Activated naive CD4-positive, alpha-beta T cell treated with anti-CD3 and anti-CD28 coated beads, Interleukin-2, amount 50 U/mL, for 72 hours (primary cell): ENCODE results near the gene ZNF506. TPM values are rescaled to one million over a fixed set of nuclear protein-coding genes. Genes with fewer than 3 reads are reported as not detected.
"Not testable (repeated sequence)": the region's sequence is repeated elsewhere in the genome, so short reads cannot be mapped to it uniquely, and the experiment has no call there.

Experiments
- ATAC-seq, 2 donors: fragments of 150-1000 bp; cut with Tn5 transposase; 2 replicates each; pipeline ENCODE4 v1.10.0; 2021; ENCODE audit warnings: mild to moderate bottlenecking in 2 of 2, moderate library complexity in 2 of 2
- DNase-seq, 2 donors: peaks; one replicate each; pipeline ENCODE4 v3.0.0; 2021 to 2022; ENCODE audit warnings: low spot score in 2 of 2
- H3K27ac Mint-ChIP-seq, 2 donors: one replicate each; pipeline ENCODE4 v1.8.0; 2022; ENCODE audit warnings: mild to moderate bottlenecking in 2 of 2, mixed read lengths in 2 of 2
- H3K36me3 Mint-ChIP-seq, 2 donors: one replicate each; pipeline ENCODE4 v1.8.0; 2022; ENCODE audit warnings: mixed read lengths in 2 of 2
- H3K9me3 Mint-ChIP-seq, 2 donors: one replicate each; pipeline ENCODE4 v1.8.0; 2022; ENCODE audit warnings: mixed read lengths in 2 of 2
- total RNA-seq, 2 donors: library from RNA; stranded (reverse); gene quantifications; one replicate each; pipeline ENCODE4 v1.2.3, GENCODE V29; 2022

The ZNF506 gene
- 10 to 100 TPM; 31.7 to 36.2 TPM for total RNA-seq

DNA sequence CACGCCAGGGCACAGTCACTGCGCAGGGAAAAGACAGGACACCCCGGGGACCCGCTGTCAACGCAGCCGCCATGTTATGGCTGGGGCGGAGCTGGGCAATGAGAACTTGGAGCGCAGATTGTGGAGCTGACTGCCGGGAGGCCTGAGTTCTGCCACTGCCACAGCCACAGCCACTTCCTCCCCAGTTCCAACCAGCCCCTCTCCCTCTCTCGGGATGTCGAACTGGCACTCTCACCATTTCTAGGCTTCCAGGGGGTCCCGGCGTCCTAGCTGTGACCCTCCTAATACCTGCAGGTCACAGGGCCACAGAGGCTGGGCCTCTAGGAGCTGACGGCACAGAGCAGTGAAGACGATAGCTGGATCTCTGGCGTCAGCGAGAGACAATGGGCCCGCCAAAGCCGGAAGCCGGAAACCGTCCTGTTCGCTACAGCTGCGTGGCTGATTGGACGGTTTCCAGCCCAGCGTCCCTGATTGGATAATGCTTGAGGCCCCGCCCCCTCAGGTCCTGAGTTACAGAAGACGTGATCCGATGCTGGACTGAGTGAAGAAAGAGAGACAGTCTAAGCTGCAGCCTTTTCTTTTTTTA lies at the start of gene ZNF506:
ZNF506 (minus strand) TSS at position 385 of the 586 bp plus-strand sequence; CDS start at position 238, 147 bp downstream.
- H3K27ac Mint-ChIP-seq: peak within 1 kb of the TSS; percentile 99

DNA sequence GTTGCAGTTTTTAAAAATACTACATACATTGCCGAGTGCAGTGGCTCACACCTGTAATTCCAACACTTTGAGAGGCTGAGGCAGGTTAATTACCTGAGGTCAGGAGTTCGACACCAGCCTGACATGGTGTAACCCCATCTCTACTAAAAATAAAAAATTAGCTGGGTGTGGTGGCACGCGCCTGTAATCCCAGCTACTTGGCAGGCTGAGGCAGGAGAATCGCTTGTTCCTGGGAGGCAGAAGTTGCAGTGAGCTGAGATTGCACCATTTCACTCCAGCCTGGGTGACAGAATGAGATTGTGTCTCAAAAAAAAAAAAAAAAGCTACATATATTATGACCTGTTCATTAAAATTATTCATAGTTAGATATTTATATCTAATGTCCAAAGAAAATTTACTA lies 48.5 kb upstream of the ZNF506 start:
- H3K36me3 Mint-ChIP-seq: peaks cover 14 to 58% of the 10 kb centered on the region in 2 donors
- not testable (repeated sequence) for DNase-seq, H3K9me3 Mint-ChIP-seq, H3K27ac Mint-ChIP-seq, ATAC-seq

More for the DNA sequence above, at the start of gene ZNF506:
- H3K9me3 Mint-ChIP-seq: peaks cover 17 to 26% of the 10 kb centered on the region in 2 donors
- peak; percentile 93 to 96 for DNase-seq
- peak; percentile 83 to 90 for ATAC-seq
- peaks cover 50 to 82% of the 10 kb centered on the region in 2 donors for H3K36me3 Mint-ChIP-seq

DNA sequence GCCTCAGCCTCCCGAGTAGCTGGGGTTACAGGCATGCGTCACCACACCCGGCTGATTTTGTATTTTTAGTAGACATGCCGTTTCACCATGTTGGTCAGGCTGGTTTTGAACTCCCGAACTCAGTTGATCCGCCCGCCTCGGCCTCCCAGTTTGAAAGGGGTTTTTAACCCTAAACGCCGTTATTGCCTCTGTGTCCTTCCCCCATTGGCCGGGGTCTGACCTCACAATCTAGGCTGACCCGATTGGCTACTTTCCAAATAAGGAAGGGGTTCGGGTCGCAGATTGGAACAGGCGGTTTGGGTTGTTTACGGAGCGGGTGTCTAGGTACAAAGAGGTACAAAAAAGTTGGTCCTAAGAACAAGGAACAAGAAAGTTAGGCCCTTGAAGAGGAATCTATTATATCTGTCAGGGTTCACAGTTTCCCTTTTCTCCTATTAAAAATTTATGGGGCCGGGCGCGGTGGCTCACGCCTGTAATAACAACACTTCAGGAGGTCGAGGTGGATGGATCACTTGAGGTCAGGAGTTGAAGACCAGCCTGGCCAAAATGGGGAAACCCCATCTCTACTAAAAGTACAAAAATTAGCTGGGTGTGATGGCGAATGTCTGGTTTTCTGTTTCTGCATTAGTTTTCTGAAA lies 45.2 kb upstream of the ZNF506 start:
- DNase-seq (peak; percentile 63 to 77), ATAC-seq (peak; percentile 40 to 45)
- Mint-ChIP-seq H3K9me3 (peaks cover 0 to 5% of the 10 kb centered on the region in 2 donors), H3K36me3 (peaks cover 14 to 47% of the 10 kb centered on the region in 2 donors), H3K27ac (peak overlapping the region; percentile 98 to 99)

DNA sequence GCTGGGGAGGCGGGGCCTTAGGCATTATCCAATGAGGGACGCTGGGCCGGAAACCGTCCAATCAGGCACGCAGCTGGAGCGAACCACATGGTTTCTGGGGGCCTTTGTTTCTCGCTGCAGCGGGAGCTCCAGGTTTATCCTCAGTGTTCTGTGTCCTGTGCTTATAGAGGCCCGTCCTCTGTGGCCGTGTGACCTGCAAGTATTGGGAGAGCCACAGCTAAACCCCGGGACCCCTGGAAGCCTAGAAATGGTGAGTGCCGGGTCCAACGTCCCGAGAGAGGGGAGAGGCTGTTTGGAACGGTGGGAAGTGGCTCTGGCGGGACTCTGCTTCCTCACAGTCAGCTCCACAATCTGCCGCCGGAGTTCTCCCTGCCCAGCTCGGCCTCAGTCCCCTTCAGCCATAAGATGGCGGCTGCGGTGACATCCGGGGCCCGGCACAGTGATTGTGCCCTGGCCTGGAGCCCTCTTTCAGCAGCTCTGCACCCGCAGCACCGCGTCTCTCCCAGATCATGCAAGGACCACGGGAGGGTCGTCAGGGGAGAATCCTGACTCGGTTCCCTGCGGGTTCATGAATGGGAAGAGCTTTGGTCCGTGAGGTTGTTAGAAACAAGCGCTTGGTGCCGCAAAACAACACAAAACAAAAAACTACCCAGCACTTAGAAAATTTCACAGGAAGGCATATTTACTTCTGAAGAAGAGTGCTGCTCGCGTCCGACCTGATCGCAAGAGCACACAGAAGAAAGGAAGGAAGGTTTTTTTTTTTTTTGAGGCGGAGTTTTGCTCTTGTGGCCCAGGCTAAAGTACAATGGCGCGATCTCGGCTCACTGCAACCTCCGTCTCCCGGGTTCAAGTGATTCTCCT lies 44.4 kb upstream of the ZNF506 start, which contains the start of gene ZNF253:
ZNF253 (plus strand) TSS at position 133 of the 861 bp plus-strand sequence; CDS start at position 248, 115 bp downstream.
- DNase-seq (peak; percentile 93 to 95), ATAC-seq (peak; percentile 91 to 93)
- Mint-ChIP-seq H3K9me3 (peaks cover 0 to 5% of the 10 kb centered on the region in 2 donors), H3K27ac (peak within 1 kb of the TSS; percentile 98 to 99), H3K36me3 (peaks cover 15 to 46% of the 10 kb centered on the region in 2 donors)

DNA sequence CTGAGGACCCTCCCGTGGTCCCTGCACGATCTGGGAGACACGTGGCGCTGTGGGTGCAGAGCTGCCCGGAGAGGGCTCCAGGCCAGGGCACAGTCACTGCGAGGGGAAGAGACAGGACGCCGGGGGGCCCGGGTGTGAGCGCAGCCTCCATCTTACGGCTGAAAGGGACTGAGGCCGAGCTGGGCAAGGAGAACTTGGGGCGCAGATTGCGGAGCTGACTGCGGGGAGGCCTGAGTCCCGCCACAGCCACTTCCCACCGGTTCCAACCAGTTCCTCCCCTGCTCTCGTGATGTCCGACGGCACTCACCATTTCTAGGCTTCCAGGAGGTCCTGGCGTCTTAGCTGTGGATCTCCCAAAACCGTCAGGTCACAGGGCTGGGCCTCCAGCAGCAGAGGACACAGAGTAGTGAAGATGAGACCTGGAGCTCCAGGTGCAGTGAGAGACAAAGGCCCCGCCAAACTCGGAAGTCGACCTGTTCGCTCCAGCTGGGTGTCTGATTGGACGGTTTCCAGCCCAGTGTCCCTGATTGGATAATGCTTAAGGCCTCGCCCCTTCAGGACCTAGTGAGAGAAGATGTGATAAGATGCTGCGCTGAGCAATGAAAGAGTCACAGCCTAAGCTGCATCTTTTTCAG lies 39.3 kb upstream of the ZNF506 start:
- Mint-ChIP-seq H3K36me3 (peaks cover 16 to 64% of the 10 kb centered on the region in 2 donors), H3K9me3 (peaks cover 0 to 5% of the 10 kb centered on the region in 2 donors), H3K27ac (peak overlapping the region; percentile 87 to 89)
- DNase-seq (peak; percentile 65 to 82), ATAC-seq (peak; percentile 65 to 76)

DNA sequence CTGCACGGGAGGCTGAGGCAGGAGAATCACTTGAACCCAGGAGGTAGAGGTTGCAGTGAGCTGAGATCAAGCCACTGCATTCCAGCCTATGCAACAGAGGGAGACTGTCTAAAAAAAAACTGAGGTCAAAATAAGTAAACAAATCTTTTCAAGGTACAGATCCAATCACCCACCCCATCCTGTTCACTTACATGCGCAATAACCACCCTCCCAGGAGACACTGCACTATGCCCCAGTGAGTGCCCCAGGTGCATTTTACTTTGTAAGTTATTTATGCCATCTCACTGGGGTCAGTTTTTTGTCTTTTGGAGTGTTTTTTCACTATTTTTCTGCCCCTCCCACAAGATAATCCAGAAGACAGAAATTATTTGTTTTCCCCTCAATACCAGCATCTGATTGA lies 37.2 kb upstream of the ZNF506 start:
- H3K9me3 Mint-ChIP-seq: peaks cover 0 to 17% of the 10 kb centered on the region in 2 donors

DNA sequence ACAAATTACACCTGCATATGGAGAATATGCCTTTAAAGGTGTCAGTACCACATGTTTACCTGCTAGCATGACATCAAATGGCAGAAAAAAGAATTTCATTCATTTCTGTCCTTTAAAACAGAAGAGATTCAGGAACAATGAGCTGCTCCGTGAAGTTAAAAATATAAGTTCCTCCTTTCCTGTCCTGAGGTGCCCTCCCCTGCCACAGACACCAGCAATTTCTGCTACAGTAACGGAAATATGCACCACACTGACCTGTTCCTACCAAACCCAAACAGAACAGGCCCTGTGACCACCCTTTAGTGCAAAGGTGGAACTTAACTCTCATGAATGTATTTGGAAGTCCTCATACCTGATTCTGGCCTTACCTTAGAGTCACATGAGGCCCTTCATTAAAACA lies 30.2 kb upstream of the ZNF506 start:
- peaks cover 1 to 23% of the 10 kb centered on the region in 2 donors for H3K36me3 Mint-ChIP-seq
- DNase-seq, H3K27ac Mint-ChIP-seq, ATAC-seq: not testable (repeated sequence)
- H3K9me3 Mint-ChIP-seq: peaks cover 0 to 12% of the 10 kb centered on the region in 2 donors

More for the DNA sequence above, 37.2 kb upstream of the ZNF506 start:
- Mint-ChIP-seq H3K27ac (no peak overlapping the region), H3K36me3 (peaks cover 13 to 78% of the 10 kb centered on the region in 2 donors)
- DNase-seq (no peak), ATAC-seq (no peak)

DNA sequence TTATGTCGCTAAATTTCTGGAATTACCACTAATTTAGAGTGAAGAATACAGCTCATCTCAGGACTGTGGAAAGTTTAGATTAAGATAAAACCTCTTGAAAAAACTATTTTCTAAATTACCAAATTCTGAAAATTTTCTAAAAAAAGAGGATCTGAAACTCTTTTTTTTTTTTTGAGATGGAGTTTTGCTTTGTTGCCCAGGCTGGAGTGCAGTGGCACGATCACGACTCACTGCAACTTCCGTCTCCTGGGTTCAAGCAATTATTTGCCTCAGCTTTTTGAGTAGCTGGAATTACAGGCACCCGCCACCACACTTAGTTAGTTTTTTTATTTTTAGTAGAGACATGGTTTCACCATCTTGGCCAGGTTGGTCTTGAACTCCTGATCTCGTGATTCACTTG lies 27.5 kb upstream of the ZNF506 start:
- no peak for ATAC-seq
- Mint-ChIP-seq H3K9me3 (peaks cover 0 to 4% of the 10 kb centered on the region in 2 donors), H3K36me3 (peaks cover under 1 to 7% of the 10 kb centered on the region in 2 donors), H3K27ac (no peak overlapping the region)
- DNase-seq: no peak

DNA sequence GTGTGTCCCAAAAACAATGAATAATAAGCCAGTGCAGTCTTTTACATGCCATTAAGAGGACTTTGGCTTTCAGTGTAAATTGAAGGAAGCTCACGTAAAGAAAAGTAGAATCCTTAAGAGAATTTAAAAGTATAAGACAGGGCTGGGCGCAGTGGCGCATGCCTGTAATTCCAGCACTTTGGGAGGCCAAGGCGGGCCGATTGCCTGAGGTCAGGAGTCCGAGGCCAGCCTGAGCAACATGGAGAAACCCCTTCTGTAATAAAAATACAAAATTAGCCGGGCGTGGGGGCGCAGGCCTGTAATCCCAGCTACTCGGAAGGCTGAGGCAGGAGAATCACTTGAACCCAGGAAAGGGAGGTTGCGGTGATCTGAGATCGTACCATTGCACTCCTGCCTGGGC lies 26.2 kb upstream of the ZNF506 start:
- Mint-ChIP-seq H3K27ac (no peak overlapping the region), H3K36me3 (peaks cover 7 to 9% of the 10 kb centered on the region in 2 donors), H3K9me3 (peaks cover 4 to 5% of the 10 kb centered on the region in 2 donors)
- DNase-seq (no peak), ATAC-seq (no peak)

DNA sequence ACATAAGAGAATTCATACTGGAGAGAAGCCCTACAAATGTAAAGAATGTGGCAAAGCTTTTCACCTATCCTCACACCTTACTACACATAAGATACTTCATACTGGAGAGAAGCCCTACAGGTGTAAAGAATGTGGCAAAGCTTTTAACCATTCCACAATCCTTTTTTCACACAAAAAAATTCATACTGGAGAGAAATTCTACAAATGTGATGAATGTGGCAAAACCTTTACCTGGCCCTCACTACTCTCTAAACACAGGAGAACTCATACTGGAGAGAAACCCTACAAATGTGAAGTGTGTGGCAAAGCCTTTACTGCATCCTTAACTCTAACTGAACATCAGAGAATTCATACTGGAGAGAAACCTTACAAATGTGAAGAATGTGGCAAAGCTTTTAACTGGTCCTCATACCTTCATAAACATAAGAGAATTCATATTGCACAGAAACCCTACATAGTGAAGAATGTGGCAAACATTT lies 14.0 kb upstream of the ZNF506 start:
- DNase-seq (no peak), ATAC-seq (no peak)
- Mint-ChIP-seq H3K27ac (no peak overlapping the region), H3K36me3 (peaks cover 29 to 45% of the 10 kb centered on the region in 2 donors), H3K9me3 (peaks cover 25 to 32% of the 10 kb centered on the region in 2 donors)

DNA sequence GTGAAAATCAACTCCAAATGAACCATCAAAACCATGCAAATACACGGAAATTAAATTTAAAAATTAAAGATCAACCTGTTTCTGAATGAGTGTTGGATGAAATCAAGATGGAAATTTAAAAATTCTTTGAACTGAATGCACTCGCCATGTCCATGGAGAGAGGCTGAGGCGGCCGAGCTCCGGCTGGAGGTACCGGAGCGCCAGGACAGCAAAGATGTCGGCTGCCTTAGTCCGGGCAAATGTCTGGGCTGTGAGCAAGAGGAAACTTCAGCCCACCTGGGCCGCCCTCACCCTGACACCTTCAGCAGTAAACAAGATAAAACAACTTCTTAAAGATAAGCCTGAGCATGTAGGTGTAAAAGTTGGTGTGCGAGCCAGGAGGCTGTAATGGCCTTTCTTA lies 5.3 kb upstream of the ZNF506 start:
- no peak overlapping the region for H3K27ac Mint-ChIP-seq
- DNase-seq (no peak), ATAC-seq (no peak)
- peaks cover 61 to 89% of the 10 kb centered on the region in 2 donors for H3K36me3 Mint-ChIP-seq
- peaks cover 51 to 66% of the 10 kb centered on the region in 2 donors for H3K9me3 Mint-ChIP-seq

DNA sequence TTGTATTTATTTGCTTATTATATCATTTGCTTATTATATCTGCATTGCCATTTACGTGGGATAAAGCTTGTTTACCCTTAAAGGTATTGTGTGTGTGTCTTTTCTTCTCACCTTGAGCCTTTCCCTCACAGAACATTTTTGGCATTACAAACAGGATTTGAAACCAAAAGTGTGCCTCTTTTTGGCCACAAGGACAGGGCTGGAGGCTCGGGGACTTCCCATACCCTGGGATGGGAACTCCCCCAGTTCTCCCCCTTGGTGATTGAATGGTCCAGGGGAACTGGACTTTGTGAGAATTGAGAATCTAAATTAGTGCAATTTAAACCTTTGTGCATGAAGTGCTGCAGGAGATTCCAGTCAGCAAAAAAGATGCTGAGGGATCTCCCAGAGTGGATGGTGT lies 2.4 kb upstream of the ZNF506 start:
- Mint-ChIP-seq H3K36me3 (peaks cover 61 to 91% of the 10 kb centered on the region in 2 donors), H3K9me3 (peaks cover 31 to 46% of the 10 kb centered on the region in 2 donors), H3K27ac (no peak overlapping the region)
- ATAC-seq (peak in 1 of 2 donors; percentile 19), DNase-seq (no peak)

DNA sequence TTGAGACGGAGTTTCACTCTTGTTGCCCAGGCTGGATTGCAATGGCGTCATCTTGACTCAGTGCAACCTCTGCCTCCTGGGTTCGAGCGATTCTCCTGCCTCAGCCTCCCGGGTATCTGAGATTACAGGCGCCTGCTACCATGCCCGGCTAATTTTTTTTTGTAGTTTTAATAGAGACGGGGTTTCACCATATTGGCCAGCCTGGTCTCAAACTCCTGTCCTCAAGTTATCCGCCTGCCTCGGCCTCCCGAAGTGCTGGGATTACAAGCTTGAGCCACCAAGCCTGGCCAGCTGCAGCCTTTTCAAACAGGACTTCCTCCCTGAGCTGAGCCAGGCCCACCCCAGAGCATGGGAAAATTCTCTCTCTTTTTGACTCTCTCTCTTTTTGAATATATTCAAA lies 426 bp upstream of the ZNF506 start:
- DNase-seq: peak in 1 of 2 donors; percentile 11
- peaks cover 52 to 84% of the 10 kb centered on the region in 2 donors for H3K36me3 Mint-ChIP-seq
- ATAC-seq: not testable (repeated sequence)
- peaks cover 18 to 29% of the 10 kb centered on the region in 2 donors for H3K9me3 Mint-ChIP-seq
- peak overlapping the region; percentile 99 for H3K27ac Mint-ChIP-seq

DNA sequence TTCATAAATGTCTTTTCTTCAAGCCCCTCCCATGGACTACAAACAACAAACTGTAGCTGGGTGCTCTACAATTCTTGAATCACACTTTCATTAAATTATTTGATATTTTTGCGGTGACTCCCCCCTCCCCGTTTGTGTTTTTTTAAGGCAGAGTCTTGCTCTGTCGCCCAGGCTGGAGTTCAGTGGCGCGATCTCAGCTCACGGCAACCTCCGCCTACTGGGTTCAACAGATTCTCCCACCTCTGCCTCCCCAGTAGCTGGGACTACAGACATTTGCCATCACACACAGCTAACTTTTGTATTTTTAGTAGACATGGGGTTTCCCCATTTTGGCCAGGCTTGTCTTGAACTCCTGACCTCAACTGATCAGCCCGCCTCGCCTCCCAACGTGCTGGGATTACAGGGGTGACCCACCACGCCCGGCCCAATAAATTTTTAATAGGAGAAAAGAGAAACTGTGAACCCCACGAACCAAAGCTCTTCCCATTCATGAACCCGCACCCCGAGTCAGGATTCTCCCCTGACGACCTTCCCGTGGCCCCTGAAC lies 703 bp downstream of the ZNF506 start:
- H3K36me3 Mint-ChIP-seq: peaks cover 44 to 82% of the 10 kb centered on the region in 2 donors
- H3K27ac Mint-ChIP-seq: peak overlapping the region; percentile 99
- ATAC-seq: peak in 1 of 2 donors; percentile 4
- peaks cover 14 to 21% of the 10 kb centered on the region in 2 donors for H3K9me3 Mint-ChIP-seq
- no peak for DNase-seq

DNA sequence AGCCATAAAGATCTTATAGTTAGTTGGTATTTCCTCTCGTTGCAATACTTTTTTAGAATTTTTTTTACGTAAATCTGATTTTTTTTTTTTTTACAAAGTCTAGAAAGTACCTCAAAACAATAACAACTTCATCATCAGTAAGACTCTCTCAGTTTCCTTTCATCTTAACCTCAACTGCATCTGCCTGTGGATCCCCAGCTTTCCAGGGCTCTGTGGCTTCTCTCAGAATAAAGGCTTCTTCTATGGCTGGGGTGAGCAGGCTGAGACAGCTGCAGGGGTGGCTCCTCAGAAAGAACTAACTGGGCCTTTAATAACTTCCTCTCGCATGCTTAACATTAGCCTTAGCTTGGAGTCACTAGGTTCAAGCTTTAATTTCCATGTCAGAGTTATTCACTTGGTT lies 4.2 kb downstream of the ZNF506 start:
- peak; percentile 57 to 80 for ATAC-seq
- H3K9me3 Mint-ChIP-seq: peaks cover 4 to 5% of the 10 kb centered on the region in 2 donors

DNA sequence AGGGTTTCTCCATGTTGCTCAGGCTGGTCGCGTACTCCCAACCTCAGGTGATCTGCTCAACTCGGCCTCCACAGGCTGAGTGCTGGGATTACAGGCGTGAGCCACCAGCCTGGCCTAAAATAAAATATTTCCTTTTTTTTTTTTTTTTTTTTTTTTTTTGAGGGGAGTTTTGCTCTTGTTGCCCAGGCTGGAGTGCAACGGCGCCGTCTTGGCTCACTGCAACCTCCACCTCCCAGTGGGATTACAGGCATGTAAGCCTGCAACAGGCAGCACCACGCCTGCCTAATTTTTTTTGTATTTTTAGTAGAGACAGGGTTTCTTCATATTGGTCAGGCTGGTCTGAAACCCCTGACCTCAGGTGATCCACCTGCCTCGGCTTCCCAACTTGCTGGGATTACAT lies 4.9 kb downstream of the ZNF506 start:
- H3K9me3 Mint-ChIP-seq: peaks cover 4 to 5% of the 10 kb centered on the region in 2 donors
- peak overlapping the region; percentile 85 to 99 for H3K27ac Mint-ChIP-seq
- no peak for ATAC-seq
- H3K36me3 Mint-ChIP-seq: peaks cover 44 to 85% of the 10 kb centered on the region in 2 donors
- no peak for DNase-seq

More for the DNA sequence above, 4.2 kb downstream of the ZNF506 start:
- peak; percentile 59 to 70 for DNase-seq
- Mint-ChIP-seq H3K36me3 (peaks cover 44 to 78% of the 10 kb centered on the region in 2 donors), H3K27ac (peak overlapping the region; percentile 85 to 99)
